GM12872 (cell line): ENCODE measurements around the gene RASSF6.

Source experiments
- CTCF ChIP-seq: IDR thresholded peaks from 3 replicates; pipeline ENCODE4 v1.5.1; 2011; ENCODE audit warnings: low read depth, mild to moderate bottlenecking, low read length, moderate library complexity; ENCODE audit not compliant: insufficient read depth

RASSF6 gene

GRCh38 chr4:73620115-73620792 is at the start of gene RASSF6:
Gene RASSF6, minus strand, starts transcription at chr4:73620436. Its CDS starts 8,641 bp downstream, at chr4:73611795.
- TF ChIP-seq CTCF = 0 out of 3 replicates have a peak, but pooled peaks have one; percentile 11

DNA sequence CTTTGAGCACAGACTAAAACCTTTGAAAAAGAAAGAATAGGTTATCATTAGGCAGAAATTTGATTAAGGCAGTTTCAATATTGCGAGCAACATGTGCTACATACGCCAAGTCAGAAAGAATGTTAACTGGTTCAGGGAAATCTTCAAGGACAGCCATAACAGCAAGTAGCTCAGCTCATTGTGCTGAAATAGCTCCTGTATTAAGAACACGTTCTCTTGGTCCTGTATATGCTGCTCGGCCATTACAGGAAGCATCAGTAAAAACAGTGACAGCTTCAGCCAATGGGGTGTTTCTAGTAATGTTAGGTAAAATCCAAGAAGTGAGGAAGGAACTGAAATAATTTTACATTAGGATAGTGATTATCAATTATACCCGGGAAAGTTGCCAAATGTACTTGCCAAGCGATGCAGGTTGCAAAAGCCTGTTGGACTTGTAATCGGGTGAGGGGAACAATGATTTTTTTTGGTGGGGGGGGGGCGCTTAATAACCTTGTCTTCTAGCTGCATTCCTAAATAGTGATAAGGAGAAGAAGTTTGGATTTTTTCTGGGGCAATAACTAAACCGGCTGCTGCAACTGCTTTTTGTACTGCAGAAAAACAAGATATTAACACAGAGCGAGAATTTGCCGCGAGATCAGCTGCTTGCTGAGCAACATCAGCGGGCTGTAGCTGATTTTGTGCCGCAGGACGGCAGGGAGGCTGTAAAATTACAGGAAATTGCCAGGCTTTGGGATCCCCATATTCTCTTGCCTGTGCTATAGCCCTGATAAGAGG is 49.4 kb upstream of the RASSF6 start:
- TF ChIP-seq CTCF = no peak

DNA sequence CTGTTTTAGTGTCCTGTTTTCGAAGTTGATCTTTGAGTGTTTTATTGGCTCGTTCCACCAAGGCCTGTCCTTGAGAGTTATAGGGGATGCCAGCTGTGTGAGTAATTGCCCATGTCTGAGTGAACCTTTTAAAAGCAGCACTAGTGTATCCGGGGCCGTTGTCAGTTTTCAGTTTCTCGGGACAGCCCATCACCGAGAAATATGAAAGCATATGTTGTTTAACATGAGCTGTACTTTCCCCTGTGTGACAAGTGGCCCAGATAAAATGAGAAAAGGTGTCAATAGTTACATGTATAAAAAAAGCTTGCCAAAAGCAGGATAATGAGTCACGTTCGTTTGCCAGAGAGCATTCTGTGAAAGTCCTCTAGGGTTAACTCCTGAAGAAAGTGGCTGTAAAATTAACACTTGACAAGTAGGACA is 48.6 kb upstream of the RASSF6 start:
- no peak for TF ChIP-seq CTCF

GRCh38 chr4:73665924-73666323 is 45.7 kb upstream of the RASSF6 start:
- TF ChIP-seq CTCF = peak; percentile 37; the same call in 1 of the 3 replicates

DNA sequence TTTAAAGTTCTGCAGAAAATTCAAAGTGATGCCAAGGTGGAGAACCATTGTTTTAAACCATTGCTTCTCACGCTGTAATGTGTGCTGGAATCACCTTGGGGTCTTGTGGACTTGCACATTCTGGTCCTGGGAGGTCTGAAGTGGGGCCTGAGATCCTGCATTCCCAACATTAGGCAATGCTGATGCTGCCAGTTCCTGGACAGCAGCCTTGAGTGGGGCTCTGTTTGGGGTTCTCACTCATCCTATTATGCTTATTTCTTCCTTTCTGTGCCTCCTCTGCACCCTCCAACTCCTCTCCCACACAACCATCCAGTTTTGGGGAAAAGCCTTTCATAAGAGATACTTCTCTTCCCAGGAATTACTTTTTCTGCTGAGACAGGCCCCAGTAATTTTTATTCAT is 44.2 kb upstream of the RASSF6 start:
- TF ChIP-seq CTCF = no peak

GRCh38 chr4:73663576-73663975 is 43.3 kb upstream of the RASSF6 start:
- no peak for TF ChIP-seq CTCF

DNA sequence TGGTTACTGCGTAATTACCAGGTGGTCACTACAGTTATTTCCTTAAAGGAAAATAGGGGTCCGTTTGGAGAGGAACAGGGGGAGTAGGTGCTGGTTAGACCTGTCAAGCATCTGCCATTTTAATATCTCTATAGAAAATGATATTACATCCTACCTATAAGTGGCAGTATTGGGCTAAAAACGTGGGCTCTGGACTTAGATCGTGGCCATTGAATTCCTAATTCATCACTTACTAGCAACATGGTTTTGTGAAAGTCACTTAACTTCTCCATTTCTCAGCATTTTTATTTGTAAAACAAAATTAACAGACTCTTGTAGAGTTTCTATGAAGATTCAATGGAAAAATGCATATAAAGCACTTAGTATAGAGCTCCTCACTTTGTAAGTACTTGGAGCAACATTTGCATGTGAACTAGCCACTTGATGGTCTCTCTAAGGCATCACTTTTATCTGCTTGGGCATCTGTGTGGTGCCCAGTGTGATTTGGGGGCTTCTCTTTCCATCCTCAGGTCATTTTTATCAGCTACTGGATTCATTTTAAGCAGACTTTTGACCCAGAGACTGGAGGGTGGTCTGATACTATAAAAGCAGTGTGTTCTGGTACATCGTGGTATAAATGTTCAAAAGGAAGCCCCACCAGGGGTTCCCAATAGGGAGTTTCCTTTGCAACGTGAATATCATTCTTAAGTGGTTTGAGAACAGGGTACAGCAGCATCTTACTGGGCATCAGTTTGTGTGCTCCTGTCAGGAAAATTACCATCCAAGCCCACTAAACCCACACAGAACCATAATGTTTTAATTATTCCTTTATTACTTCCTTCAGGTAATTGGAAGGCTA is 42.7 kb upstream of the RASSF6 start:
- peak; percentile 36; the same call in 1 of the 3 replicates for TF ChIP-seq CTCF
